Hepatocyte (in vitro differentiated cells): ENCODE measurements around the gene TPM4.

ENCODE experiments used
- CTCF ChIP-seq: fragments of 200-600 bp; sonication (generic); IDR thresholded peaks from 2 replicates; pipeline ENCODE4 v1.5.1; 2016; ENCODE audit warnings: antibody characterized with exemption, mild to moderate bottlenecking; ENCODE audit not compliant: poor library complexity
- EZH2 ChIP-seq: fragments of 200-600 bp; sonication (generic); IDR thresholded peaks from 2 replicates; pipeline ENCODE4 v1.6.1; 2016; ENCODE audit warnings: antibody characterized with exemption, mild to moderate bottlenecking, borderline replicate concordance
- EZH2phosphoT487 ChIP-seq: fragments of 200-600 bp; sonication (generic); IDR thresholded peaks from one replicate; pipeline ENCODE4 v1.6.1; 2018; ENCODE audit warnings: antibody characterized with exemption, mild to moderate bottlenecking, low read depth, moderate library complexity; ENCODE audit not compliant: unreplicated experiment, severe bottlenecking

- no peak for TF ChIP-seq CTCF
- no peak for TF ChIP-seq EZH2
- no peak for TF ChIP-seq EZH2phosphoT487
Measured at GRCh38 chr19:16057062-16057461, 19.2 kb upstream of the TPM4 start.
